Inflammatory macrophage treated with lipopolysaccharide for 4 hours (primary cell): ENCODE measurements around the gene CLSTN2.

Experiments used
- DNase-seq: peaks from one replicate; pipeline ENCODE4 v3.0.0-alpha.2; 2020

CLSTN2 gene

DNA sequence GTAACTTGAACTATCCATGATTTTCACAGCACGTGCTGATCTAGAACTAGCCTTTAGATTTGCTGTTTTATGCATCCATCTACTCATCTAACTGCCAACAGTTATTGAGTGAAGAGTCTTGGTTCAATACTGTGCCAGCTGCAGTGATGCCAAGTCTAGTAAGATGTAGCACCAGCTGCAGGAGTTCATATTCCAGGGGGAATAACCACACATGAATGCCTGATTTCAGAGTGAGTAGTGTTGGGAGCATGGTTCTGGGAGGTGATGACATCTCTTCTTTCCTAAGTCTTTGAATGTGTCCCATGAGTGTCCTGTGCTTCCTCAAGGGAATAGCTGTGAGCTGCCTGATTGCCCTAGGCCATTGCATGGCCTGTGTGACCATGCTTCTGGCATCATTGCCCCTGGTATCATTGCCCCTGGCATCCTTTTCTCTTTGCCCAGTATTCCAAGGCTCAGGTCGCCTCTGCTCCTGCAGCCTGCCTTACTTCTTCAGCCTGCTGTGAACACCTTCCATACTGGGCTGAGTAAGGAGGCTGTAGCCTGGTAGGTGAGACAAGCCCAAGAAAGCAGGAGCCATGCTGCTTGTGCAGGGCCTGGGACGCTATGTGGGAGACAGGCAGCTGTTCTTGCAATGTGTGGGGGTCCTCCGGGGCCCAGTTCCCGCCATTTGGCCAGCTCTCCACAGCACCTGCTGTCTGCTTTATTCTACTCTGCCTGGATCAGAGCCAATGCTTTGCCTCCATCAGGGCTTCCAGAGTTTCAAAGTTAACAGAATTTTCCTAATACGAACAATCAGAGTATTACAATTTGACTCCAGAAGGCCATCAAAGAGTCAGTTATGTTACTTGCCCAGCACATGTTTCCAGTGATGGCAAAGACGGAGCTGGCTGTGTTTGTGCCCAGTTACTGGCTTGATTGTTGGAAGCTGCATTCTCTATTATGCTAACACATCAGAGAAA lies 73.2 kb downstream of the CLSTN2 start:
- no peak for DNase-seq

DNA sequence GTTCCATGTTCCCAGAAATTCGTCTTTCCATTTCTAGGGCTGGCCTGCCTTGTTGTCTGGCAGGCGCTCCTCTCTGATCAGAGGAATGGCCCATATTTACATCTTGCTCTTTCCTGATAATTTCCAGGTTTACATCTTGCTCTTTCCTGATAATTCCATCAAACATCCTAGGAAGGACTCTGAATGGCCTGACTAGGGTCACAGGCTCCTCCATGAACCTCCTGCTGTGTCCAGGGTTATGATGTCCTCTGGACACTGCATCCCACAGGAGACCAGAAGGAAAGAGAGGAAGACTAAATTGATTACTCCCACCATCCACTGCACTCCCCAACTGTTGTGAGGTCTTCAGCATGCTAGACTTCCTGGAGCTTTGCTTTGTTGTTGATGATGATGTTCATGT lies 75.4 kb downstream of the CLSTN2 start:
- DNase-seq: no peak

DNA sequence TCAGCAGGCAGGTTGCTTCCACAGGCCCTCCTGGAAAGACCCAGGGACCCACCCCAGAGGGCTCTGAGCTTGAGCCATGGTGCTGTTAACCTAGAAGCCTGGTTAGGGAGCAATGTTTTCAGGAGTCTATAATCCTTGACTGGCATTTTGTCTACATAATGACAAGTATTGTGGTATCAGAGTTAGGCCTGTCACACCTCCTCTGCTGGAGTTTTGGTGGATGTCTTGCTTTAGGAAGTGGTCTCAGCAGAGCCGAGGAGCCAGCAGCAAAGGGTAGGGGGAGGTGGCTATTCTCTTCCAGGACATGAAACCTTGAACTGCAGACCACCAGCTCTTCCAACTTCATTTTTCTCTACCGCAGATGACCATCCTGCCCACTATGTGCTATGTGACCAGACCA lies 76.1 kb downstream of the CLSTN2 start:
- DNase-seq: no peak

DNA sequence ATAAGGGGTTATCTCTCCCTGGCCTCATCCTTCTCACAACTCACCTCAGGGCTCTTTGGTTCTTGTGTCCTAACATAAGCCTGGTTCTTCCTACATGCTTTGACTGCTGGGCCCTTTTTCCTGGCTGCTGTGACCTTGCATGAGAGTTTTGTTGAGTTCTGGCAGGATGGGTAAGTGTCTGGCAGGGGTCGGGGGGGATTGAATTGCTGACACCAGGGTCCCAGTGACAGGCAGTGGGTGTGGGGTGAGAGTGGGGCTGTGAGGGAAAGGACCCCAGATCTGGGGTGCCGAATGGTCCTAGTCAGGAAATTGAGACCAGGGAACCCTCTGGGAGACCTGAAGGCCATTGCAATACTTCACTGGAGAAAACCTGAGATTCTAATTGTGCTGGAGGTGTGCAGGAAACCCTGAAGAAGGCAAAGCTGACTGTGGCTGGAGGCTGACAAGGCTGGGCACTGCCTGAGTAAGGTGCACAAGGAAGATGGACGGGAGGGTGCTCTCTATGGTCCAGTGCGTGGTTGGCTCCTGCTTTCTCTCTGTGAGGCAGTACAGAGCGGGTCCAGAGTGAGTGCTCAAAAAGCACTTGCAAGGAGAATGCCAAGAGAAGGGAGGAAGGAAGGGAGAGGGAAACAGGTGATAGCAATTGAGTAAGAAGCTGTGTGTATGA lies 76.8 kb downstream of the CLSTN2 start:
- DNase-seq: no peak

DNA sequence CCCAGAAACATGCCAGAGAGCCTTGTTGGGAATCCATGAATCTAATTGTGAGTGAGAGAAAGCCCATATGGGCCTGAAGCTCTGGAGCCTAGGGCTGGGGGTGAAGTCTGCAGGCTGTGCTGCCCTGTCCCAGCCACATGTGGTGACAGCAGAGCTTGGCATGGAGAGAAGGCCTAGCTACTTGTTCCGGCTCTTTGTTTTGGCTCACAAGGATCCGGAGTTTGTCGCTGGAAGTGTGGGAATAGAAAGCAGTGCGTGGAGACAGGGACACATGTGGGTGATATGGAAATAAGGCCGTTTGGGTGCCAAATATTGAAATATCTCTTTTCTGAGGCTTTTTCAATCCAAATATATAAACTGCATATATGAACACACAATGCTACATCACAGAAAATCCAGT lies 78.2 kb downstream of the CLSTN2 start:
- DNase-seq: no peak

DNA sequence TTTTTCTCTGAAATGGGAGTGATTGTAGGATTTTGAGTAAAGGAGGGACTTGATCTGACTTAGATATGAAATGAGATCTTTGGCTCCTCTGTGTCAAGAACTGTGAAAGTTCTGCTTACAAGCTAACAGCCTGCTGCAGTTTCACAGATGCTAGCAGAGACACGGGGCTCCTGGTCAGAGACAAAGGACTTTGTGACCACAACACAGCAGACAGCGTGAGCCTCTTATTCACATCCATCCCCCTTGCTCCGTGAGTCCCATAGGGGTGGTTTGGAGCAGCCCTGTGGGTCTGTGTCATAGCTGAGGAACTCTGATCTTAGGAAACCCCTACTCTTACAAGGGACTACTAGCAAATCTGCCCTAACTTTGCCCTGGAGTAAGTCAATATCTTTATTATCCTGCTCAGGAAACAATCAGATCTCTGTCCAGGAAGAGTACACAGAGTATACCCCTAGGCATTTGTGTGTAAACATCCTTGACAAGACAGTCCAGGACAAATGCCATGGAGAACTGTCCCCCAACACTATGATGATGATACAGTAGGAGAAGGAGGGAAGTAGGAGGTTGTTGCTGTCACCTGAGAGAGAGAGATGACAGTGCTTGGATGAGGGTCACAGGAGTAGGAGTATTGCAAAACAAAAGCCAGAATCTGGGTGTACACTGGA lies 80.0 kb downstream of the CLSTN2 start:
- no peak for DNase-seq

DNA sequence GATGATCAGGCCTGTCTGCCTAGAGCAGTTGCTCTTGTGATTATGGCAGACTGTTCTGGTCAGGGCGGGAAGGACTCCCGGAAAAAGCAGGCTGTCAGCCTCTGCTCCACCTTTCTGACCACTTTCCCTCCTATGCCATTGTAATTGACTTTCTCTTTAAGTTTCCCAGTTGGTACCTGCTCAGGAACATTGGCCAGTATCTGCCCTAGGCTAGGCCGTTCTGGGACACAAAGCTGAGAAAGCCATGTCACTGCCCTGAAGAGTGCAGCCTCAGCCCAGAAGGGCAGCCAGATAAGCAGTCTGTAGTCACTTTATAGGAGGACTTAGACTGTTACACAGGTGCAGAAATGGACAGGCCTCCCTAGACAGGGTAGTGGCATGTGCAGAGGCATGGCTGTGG lies 80.8 kb downstream of the CLSTN2 start:
- no peak for DNase-seq

DNA sequence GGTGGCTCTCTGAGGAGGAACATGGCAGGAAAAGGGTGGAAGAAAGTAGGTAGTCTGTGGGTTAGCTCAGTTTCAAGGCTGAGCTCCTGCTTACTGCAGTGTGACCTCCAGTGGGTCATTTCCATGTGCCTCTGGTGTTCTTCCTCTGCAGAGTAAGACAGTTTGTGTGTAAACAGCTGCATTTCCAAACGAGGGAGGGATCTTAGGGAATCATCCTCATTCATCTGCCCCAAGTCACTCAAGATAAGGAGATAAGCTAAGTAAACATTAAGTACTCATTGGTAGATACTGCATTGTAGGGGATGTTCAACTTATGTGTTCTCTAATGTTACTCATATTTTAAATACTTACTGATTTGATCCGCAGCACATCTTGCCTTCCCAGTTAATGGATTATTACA lies 83.6 kb downstream of the CLSTN2 start:
- DNase-seq: no peak

DNA sequence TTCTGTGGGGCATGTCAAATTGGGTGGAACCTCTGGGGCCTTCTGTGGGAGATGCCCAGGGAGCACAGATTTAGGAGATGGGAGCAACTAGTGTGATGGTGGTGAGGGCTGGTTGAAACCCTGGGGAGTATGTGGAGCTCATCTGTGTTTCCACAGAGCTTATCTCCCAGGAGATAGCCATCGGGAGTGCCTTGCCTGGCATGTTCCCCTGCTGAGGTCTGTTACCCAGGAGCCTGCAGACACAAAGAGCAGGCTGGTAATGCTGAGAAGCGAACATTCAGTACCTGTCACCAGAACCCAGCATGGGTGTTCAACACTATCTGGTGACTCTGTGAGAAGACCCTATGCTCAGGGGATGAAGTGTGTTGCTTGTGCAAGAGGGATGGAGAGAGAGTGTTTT lies 85.0 kb downstream of the CLSTN2 start:
- DNase-seq: no peak

DNA sequence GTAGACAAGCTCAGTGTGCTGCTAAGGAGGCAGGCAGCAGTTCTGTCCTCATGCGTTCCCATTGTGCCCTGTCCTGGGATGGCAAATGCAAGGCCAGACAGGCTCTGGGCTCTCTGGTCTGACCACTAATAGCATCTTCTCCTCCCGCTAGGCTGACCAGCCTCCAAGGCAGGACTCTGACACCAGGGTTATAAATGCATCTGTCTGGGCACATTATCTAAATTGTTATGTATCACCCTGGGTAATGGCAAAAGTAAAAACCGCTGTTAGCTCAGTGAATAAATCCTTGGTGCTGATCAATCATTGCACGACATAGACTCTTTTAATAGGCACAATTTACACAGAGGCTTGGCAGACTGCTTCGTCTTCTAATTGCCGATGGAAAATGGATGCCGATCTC lies 85.6 kb downstream of the CLSTN2 start:
- DNase-seq: no peak

DNA sequence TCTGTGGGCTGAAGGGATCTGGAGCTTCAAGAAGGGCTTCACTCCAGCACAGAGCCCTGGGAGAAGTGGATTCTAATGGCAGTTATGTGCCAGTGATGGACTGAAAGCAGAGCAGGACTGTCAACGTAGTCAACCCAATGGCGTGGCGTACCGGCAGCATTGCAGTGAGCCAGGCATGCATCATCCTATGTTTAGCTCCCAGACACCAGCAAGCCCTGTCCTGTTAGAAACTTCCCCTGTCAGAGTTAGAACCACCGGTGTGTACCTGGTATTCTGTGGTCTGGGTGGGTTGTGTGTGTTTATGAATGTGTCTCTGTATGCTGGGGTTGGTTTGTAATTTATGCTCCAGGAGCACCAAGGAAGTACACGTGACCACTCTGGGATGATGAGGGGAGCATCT lies 86.3 kb downstream of the CLSTN2 start:
- DNase-seq: no peak

DNA sequence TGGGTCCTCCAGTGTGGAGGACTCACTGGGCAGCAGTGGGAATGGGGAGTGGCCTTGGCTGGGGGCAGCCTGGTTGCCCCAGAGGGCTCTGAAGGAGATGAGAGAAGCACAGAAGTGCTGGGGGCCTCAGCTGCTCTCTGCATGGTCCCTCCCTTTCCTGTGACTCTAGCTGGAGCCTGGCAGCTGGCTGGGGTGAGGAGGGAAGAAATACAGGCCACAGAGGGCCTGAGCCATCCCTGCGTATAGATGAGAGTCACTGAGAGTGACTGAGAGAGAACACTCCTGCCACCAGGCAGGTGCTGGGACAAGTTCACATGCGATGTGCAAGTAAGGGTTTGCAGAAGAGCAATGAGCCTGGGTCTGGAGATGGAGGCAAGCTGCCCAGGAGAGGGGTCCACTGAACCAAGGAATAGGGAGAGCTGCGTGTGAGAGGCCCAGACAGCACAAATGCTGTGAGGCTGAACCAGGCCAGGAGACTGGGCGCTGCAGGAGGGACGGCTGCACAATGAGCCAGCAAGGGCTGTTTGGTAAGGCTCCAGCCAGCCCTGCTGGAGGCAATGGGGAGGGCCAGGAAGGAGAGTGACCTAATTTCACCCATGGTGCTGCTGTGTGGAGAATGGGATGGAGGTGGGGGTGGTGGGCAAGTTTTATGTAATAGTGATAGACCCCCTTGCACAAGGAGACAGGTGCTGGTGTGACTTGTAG lies 87.2 kb downstream of the CLSTN2 start:
- no peak for DNase-seq

DNA sequence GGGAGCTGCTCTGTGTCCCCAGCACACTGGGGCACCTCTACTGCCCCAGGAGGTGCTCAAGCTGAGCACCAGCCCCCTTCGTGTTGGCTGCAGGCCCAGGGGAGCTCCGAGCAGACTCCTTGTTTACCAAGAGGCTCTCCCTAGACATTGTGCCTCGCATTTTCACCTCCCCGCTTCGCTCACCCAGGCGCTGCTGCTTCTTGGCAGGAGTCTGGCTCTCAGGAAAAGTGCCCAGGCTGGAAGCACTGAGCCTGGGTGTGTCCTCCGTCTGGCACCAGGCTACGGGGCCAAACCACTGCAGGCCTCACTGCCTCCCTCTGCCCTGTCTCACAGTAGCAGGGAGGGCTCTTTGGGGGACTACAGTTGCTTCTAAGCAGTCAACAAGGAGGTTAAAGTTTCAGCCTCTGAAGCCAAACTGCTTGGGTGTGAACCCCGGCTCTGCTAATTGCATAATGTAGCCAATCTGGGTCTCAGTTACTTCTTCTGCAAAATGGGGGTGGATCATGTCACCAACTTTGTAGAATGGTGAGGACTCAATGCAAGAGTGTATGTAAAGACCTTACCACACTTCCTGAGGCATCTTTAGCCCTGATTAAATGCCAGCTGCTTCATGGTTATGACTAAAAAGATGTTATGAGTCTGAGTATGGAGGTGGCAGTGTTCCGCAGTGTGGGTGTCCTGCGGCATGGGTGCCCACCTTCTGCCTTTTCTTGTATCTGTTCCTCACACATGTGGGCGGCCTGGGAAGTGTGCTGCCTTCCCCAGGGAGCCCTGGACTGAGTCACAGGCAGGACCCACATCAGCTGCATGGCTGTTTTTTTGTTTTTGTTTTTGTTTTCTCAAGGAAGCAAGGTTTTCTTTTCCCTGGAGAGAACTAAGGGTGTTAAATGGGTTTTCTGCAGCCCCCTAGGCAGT lies 88.9 kb downstream of the CLSTN2 start:
- no peak for DNase-seq

DNA sequence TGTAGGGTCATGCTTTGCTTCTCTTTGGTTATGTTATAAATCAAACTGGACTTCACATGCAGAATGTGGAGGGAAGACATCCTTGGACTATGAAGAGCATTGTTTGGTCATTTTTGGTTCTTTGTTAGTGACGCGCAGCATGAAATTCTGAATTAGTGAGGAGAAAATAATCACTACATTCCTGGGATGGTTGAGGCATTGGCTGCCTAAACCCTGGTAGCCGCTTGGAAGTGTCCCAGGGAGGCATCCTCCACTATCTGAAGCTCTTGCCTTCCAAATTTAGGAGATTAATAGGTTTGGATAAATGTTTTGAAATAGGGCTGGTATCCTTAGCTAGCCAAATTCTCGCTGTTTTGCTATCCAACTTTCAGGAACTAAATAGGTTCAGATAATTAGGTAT lies 96.2 kb downstream of the CLSTN2 start:
- no peak for DNase-seq

DNA sequence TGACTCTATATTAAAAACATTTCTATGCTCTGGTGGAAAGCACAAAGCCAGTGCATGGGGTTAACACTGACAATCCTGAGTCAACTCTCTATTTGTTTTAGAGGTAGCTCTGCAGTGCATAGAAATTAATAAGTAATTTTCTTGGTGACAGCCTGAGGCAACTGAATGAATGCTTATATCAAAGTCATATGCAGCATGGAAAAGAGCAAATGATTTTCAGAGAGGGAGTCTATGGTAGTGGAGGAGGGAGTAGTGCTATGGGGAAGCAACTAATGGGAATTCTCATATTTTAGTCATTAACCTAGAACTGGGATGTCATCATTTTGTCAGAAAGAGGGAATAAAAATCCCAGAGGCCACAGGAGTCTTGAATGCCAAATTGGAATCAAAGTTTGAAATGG lies 99.1 kb downstream of the CLSTN2 start:
- no peak for DNase-seq

DNA sequence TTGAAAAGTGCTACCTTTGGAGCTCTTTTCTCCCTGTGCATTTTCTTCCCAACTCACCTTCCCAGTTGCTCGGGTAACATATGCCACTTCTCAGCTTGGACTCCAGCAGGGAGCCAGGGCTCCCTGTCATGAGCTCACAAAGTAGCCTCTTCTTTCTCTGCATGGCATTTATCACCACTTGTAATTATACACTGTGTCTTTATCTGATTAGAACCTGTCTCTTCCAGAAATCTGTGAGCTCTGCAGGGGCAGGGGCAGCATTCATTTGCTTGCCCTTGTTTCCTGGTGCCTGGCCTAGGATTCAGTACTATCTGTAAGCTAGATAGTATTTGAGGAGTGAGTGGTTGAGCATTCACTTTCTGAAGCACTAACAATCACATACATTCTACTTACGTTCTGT lies 100.9 kb downstream of the CLSTN2 start:
- DNase-seq: no peak

DNA sequence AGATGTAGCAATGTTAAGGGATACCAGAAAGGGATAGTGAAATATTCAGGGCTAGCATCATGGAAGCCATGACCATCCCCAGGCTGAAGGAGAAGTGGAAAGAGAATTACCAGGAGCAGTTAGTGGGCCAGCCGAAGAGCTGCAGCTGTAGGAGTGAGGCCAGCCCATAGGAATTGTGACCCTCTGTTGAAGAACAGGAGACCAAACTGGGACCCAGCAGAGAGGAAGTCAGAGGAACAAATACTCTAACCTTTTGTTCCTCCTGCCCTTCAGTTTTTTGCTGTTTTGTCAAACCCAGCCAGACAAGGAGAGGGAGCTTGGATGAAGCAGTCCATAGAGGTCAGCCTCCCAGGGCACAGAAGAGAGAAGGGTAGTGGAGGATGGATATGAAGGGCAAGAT lies 115.4 kb downstream of the CLSTN2 start:
- no peak for DNase-seq

DNA sequence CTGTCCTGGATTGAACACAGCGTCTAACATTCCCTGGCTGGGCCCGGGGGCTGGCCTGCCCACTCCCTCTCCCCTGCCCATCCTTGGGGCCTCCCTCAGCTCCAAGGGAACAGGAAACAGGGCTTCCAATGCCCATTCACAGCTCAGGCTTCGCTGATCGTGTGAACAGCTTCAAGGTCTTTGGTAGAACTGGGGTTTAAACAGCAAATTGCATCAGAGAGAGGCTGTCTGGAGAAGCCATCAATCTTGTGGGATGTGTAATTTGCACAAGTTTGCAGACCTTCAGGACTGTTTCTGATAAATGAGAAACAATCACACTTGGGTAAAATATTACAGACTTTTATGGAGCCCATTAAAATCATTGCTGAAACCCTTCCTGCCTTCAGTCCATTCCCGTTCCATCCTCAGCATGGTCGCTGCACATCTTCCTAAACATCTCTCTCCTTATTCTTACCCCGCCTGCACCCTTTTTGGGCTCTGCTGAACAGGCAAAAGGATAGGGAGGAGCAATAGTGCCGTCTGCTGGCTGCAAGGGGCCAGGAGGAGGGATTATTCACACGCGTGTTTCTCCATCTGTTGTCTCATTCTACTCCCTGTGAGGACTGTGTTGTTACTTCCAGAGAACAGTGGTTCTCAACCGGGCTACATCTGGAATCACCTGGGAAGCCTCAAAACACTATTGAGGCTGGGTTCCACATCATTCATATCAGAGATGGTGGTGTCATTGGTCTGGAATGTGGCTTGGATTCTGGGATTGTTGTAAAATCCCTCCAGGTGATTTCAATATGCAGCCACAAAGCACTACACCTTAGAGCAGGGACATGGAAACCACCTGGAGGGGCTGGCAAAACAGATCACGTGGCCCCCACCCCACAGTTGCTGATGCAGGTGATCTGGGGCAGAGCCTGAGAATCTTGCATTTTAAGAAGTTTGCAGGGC lies 116.3 kb downstream of the CLSTN2 start:
- no peak for DNase-seq

DNA sequence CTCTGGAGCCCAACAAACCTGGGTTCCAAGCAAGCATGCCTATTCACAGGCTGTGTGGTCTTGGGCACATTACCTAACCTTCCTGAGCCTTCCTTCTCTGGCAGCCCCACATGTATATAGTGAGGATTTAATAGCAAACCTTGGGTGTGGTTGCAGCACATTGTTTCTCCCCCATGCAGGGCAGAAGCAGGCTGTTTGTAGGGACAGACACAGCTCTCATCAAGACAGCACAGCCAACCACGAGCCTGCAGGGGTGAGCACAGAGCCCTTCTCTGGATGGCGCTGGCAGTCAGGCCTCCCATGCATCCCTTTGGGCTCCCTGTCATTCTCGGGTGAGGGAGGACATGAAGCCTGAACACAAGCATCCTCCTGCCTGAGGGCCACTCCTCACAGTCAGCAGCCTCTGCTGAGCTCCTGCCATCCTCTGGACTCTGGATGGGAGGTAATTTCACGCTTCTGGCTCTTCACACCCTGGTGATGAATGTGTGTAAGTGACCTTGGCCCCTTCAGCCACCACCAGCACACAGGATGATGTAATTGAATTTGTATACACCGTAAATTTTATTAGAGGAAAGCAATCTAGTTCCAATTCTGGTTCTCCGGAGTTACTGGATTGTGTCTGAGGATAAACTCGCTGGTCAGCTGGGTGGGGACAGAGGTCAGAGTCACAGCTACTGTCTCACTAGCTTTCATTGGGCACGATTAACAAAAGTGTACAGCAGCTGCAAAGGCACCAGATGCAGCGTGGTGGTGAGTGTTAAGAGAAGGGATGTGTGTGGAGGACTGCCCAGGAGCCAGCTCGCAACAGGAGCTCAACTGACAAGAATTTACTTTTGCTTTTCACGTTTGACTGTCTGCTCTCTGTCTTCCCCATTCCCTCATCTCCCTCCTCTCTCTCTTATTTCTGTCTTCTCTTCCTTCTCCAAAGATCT lies 118.1 kb downstream of the CLSTN2 start:
- no peak for DNase-seq

DNA sequence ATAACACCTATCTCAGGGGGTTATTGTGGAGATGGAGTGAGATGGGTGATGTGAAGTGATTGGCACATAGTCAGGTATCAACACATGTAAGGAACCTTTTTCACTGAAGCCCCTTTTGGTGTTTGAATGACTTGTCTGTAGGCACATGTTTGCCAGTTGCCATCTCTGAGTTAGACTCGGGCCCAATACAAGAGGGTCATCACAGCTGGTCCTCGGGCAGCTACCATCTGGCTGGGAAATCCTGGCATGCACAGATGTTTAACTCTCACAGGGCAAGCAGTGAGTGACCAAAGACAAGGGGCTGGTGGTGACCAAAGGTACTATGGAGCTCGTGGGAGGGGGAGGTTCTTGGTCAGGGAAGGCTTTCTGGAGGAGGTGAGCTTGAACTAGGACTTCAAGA lies 118.8 kb downstream of the CLSTN2 start:
- no peak for DNase-seq
